SK-N-SH treated with all-trans-retinoic acid at 6 μM for 48 hours (cell line): ENCODE data around the gene EOMES.

Source experiments
- ARNTL ChIP-seq: fragments of 450-650 bp; formaldehyde crosslinking; IDR thresholded peaks from 2 replicates; pipeline ENCODE4 v1.5.0; 2020; ENCODE audit warnings: low read depth, mild to moderate bottlenecking, moderate library complexity, borderline replicate concordance
- RARB ChIP-seq: fragments of 250-450 bp; sonication (Bioruptor Pico); IDR thresholded peaks from 2 replicates; pipeline ENCODE4 v1.8.0; 2021; ENCODE audit warnings: mild to moderate bottlenecking, moderate library complexity
- ZNF565 ChIP-seq: fragments of 450-650 bp; formaldehyde crosslinking; conservative IDR thresholded peaks from 2 replicates; pipeline ENCODE4 v1.5.0; 2020; ENCODE audit warnings: low read depth, mild to moderate bottlenecking, moderate library complexity

- TF ChIP-seq ZNF565 (CRISPR knock-in tag) (no peak), ARNTL (CRISPR knock-in tag) (no peak), RARB (CRISPR knock-in tag) (no peak)
These were observed 2.7 kb downstream of the EOMES start for GRCh38 chr3:27719314-27720003.
